Kidney (tissue), 14 donors: Measurements from ENCODE around the gene KIF2C. TPM values are rescaled to one million over a fixed set of nuclear protein-coding genes. Genes with fewer than 3 reads are reported as not detected.

Experiments
- DNase-seq, 5 donors: peaks; one replicate each; pipeline ENCODE4 v3.0.0-alpha.2; 2013 to 2020
- FAIRE-seq: peaks from 2 replicates; lab custom pipeline; 2012; peaks lifted over from hg19 to GRCh38; lab: Jason Lieb, UNC
- H3K27ac ChIP-seq, 2 donors: one replicate each; pipeline ENCODE4 v1.7.0; 2013; ENCODE audit warnings: low read depth in 2 of 2, low read length in 2 of 2, inconsistent platforms in 1 of 2
- H3K27me3 ChIP-seq: one replicate; pipeline ENCODE4 v1.7.1; 2013; ENCODE audit warnings: low read length, inconsistent platforms; ENCODE audit not compliant: control insufficient read depth, insufficient read depth
- H3K36me3 ChIP-seq, 3 donors: one replicate each; pipeline versions ENCODE4 v1.7.0 to v1.7.1; 2013; ENCODE audit warnings: low read length in 3 of 3, control low read depth in 1 of 3, inconsistent platforms in 1 of 3; ENCODE audit not compliant: insufficient read depth in 3 of 3, control insufficient read depth in 2 of 3
- H3K4me1 ChIP-seq, 3 donors: one replicate each; pipeline versions ENCODE4 v1.7.0 to v1.7.1; 2013; ENCODE audit warnings: low read length in 3 of 3, inconsistent platforms in 1 of 3, low read depth in 1 of 3; ENCODE audit not compliant: control insufficient read depth in 2 of 3, insufficient read depth in 2 of 3
- H3K4me3 ChIP-seq, 3 donors: one replicate each; pipeline versions ENCODE4 v1.7.0 to v1.8.1; 2013; ENCODE audit warnings: low read length in 3 of 3, control low read depth in 1 of 3, inconsistent platforms in 1 of 3
- H3K9ac ChIP-seq, 3 donors: one replicate each; pipeline versions ENCODE4 v1.7.0 to v1.7.1; 2013; ENCODE audit warnings: low read length in 3 of 3, control low read depth in 1 of 3, inconsistent platforms in 1 of 3
- H3K9me3 ChIP-seq, 3 donors: one replicate each; pipeline versions ENCODE4 v1.7.0 to v1.7.1; 2013; ENCODE audit warnings: low read length in 3 of 3, control low read depth in 1 of 3, inconsistent platforms in 1 of 3; ENCODE audit not compliant: control insufficient read depth in 2 of 3, insufficient read depth in 1 of 3
- intact Hi-C: fragments of 100-400 bp; cut with DNase I; formaldehyde crosslinking; loops from one replicate; pipeline ENCODE4 v1.11.1; 2022
- polyA plus RNA-seq: library from polyadenylated mRNA; stranded (reverse); fragments of 350-450 nt; fragmentation: Illumina TruSeq; extraction: RNeasy Lipid Tissue Mini Kit (QIAGEN cat#74804); gene quantifications from one replicate; pipeline ENCODE4 v1.2.3, GENCODE V29; 2014; ENCODE audit warnings: low read depth, low replicate concordance; ENCODE audit not compliant: insufficient read depth
- total RNA-seq: library from RNA; stranded (reverse); fragmentation: NEBNext Ultra II Directional; extraction: Animal tissue kit (Norgen Biotek cat#: 25700); gene quantifications from one replicate; pipeline ENCODE4 v1.2.1, GENCODE V29; 2021
- TF ChIP-seq, protein P1 (sequence below): IDR thresholded peaks from 3 replicates; pipeline ENCODE4 v1.5.1; 2012; ENCODE audit warnings: mild to moderate bottlenecking, moderate library complexity, borderline replicate concordance; ENCODE audit not compliant: insufficient read depth; ENCODE audit errors: extremely low read depth
- donor health status: control.
- donor health status: control.
- donor health status: control.
- donor health status: control.
- donor health status: control.
- donor health status: DM: yes; HTN: yes; CAD: no.
- donor health status: Normal renal cell carcinoma (clear cell type).

KIF2C gene
- total and polyA plus RNA-seq, 2 donors from 2014 or later, result 0.47 to 1.4 TPM

DNA sequence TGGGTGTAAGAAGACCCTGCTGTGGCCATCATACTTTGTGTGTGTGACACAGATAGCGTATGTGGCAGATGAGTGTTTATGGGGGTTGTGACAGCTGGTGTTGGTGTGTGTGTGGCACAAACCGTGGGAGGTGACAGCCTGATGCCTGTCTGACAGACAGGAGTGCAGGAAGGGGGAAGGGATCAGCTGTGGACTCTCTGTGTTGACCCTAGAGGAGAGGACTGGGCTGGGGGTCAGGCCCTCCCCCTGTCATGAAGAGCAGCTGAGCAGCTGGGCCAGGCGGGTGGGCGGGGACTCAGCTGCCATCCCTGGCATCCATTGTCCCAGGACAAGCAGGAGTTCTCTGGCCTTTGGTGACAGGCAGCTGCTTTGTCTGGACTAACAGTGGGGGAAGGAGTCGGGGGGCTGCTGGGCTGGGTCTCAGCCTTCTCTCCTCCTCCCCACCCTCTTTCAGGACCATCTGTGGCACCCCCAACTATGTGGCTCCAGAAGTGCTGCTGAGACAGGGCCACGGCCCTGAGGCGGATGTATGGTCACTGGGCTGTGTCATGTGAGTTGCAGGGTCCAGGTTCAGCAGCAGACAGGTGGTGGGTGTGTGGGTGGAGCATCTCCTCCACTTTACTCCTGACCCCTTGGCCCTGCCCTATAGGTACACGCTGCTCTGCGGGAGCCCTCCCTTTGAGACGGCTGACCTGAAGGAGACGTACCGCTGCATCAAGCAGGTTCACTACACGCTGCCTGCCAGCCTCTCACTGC is 62.8 kb downstream of the KIF2C start:
- peak; percentile 44 to 84 (median 69) for DNase-seq
- intact Hi-C loops, result no loop called here
- Histone ChIP-seq H3K36me3 (peaks cover 0 to 8% (median 4%) of the 10 kb centered on the region in 3 donors), H3K27me3 (no peaks in the 10 kb centered on the region), H3K4me1 (peaks cover 10 to 25% (median 13%) of the 10 kb centered on the region in 3 donors), H3K9ac (peak overlapping the region in 1 of 3 donors; percentile 51), H3K27ac (peak overlapping the region; percentile 11 to 32), H3K4me3 (peak overlapping the region; percentile 21 to 76 (median 49)), H3K9me3 (no peaks in the 10 kb centered on the region)
- no peak for FAIRE-seq
- TF ChIP-seq, protein P1, sequence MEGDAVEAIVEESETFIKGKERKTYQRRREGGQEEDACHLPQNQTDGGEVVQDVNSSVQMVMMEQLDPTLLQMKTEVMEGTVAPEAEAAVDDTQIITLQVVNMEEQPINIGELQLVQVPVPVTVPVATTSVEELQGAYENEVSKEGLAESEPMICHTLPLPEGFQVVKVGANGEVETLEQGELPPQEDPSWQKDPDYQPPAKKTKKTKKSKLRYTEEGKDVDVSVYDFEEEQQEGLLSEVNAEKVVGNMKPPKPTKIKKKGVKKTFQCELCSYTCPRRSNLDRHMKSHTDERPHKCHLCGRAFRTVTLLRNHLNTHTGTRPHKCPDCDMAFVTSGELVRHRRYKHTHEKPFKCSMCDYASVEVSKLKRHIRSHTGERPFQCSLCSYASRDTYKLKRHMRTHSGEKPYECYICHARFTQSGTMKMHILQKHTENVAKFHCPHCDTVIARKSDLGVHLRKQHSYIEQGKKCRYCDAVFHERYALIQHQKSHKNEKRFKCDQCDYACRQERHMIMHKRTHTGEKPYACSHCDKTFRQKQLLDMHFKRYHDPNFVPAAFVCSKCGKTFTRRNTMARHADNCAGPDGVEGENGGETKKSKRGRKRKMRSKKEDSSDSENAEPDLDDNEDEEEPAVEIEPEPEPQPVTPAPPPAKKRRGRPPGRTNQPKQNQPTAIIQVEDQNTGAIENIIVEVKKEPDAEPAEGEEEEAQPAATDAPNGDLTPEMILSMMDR, result no peak

DNA sequence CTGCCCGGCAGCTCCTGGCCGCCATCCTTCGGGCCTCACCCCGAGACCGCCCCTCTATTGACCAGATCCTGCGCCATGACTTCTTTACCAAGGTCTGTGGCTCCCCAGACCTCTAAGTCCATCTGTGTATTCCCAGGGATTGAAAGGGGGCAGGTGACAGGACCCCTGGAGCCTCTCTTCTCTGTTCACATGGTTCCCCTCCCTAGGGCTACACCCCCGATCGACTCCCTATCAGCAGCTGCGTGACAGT is 63.4 kb downstream of the KIF2C start:
- Histone ChIP-seq H3K4me1 (peaks cover 14 to 30% (median 15%) of the 10 kb centered on the region in 3 donors), H3K4me3 (no peak overlapping the region)
- FAIRE-seq, result no peak

DNA sequence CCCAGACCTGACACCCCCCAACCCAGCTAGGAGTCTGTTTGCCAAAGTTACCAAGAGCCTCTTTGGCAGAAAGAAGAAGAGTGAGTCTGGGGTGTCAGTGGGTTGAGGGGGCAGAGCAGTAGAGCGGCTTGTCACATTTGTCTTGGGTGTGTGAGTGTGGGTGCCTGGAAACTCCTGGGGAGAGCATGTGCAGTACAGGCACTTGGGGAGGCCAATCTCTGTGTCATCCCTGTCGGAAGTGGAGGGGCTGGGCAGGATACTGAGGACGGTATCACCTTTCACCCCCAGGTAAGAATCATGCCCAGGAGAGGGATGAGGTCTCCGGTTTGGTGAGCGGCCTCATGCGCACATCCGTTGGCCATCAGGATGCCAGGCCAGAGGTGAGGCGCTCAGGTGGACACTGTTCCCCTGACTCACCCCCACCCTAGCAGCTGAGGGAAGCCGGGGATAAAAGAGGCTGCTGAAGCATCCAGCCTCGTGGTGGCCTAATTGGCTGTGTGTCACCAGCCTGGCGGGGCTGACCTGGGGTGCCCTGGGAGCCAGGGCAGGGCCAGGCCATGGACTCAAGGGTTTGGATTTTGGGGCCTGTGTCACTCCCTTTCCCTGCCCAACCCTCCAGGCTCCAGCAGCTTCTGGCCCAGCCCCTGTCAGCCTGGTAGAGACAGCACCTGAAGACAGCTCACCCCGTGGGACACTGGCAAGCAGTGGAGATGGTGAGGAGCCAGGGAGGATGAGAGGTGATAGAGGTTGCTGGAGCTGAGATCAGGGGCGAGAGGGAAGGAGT is 63.9 kb downstream of the KIF2C start:
- intact Hi-C loops, result no loop called here
- DNase-seq, result peak in 1 of 5 donors; percentile 63
- H3K36me3 ChIP-seq, result peaks cover 0 to 8% (median 4%) of the 10 kb centered on the region in 3 donors
- no peak for FAIRE-seq
- no peaks in the 10 kb centered on the region for H3K27me3 ChIP-seq
- no peak overlapping the region for H3K27ac ChIP-seq
- peaks cover 14 to 35% (median 18%) of the 10 kb centered on the region in 3 donors for H3K4me1 ChIP-seq
- H3K9ac ChIP-seq, result no peak overlapping the region
- TF ChIP-seq, protein P1, result no peak
- H3K4me3 ChIP-seq, result no peak overlapping the region
- no peaks in the 10 kb centered on the region for H3K9me3 ChIP-seq

More for the DNA sequence above, 63.4 kb downstream of the KIF2C start:
- no peaks in the 10 kb centered on the region for H3K27me3 ChIP-seq
- H3K36me3 ChIP-seq, result peaks cover 0 to 8% (median 4%) of the 10 kb centered on the region in 3 donors
- H3K27ac ChIP-seq, result no peak overlapping the region
- intact Hi-C loops, result no loop called here
- TF ChIP-seq, protein P1, result no peak
- DNase-seq, result no peak
- peak overlapping the region in 1 of 3 donors; percentile 34 for H3K9ac ChIP-seq
- no peaks in the 10 kb centered on the region for H3K9me3 ChIP-seq
